ENCODE measurements around the gene FBXL17. TPM values are rescaled to one million over a fixed set of nuclear protein-coding genes. Genes with fewer than 3 reads are reported as not detected.

The FBXL17 gene
- polyA plus RNA-seq, 2 of the 4 experiments (the other 2 are of a cell fraction): 8.7 to 9.1 TPM

DNA sequence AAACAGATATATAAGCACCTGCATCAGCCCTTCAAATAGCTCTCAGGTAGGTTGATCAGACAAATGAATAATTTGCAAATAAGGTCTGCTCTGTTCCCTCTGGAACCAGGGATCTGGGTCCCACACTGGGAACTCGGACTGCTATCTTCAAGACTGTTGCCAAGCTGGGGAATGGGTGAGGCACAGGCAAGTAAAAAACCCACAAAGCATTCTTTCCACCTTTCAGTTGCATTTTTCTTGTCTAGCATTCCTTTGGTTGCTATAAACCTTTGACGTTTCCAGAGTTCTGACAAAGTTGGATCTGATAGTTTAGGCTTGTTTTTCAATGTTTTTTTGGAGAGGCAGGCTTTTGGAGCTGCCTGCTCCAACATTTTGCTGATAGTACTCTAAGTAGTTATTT is 20.1 kb downstream of the FBXL17 start:
- Histone ChIP-seq H3K9me3 (no peaks in the 10 kb centered on the region), H3K4me3 (no peak overlapping the region), H3K27ac (no peak overlapping the region), H3K4me2 (no peak overlapping the region), H3K4me1 (no peaks in the 10 kb centered on the region)
- DNase-seq (ENCODE audit: low read depth in 1 of 2, low spot score in 1 of 2): no peak
- TF ChIP-seq, protein P1, sequence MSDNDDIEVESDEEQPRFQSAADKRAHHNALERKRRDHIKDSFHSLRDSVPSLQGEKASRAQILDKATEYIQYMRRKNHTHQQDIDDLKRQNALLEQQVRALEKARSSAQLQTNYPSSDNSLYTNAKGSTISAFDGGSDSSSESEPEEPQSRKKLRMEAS (IDR thresholded peaks at IDR 0.05): no peak
- TF ChIP-seq RFX5 (IDR thresholded peaks at IDR 0.05): no peak
- TF ChIP-seq, protein P2, sequence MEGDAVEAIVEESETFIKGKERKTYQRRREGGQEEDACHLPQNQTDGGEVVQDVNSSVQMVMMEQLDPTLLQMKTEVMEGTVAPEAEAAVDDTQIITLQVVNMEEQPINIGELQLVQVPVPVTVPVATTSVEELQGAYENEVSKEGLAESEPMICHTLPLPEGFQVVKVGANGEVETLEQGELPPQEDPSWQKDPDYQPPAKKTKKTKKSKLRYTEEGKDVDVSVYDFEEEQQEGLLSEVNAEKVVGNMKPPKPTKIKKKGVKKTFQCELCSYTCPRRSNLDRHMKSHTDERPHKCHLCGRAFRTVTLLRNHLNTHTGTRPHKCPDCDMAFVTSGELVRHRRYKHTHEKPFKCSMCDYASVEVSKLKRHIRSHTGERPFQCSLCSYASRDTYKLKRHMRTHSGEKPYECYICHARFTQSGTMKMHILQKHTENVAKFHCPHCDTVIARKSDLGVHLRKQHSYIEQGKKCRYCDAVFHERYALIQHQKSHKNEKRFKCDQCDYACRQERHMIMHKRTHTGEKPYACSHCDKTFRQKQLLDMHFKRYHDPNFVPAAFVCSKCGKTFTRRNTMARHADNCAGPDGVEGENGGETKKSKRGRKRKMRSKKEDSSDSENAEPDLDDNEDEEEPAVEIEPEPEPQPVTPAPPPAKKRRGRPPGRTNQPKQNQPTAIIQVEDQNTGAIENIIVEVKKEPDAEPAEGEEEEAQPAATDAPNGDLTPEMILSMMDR (IDR thresholded peaks at IDR 0.05): no peak
- no peak for TF ChIP-seq RCOR1 (IDR thresholded peaks at IDR 0.05; ENCODE audit: low read depth, low read length)
- TF ChIP-seq, protein P3, sequence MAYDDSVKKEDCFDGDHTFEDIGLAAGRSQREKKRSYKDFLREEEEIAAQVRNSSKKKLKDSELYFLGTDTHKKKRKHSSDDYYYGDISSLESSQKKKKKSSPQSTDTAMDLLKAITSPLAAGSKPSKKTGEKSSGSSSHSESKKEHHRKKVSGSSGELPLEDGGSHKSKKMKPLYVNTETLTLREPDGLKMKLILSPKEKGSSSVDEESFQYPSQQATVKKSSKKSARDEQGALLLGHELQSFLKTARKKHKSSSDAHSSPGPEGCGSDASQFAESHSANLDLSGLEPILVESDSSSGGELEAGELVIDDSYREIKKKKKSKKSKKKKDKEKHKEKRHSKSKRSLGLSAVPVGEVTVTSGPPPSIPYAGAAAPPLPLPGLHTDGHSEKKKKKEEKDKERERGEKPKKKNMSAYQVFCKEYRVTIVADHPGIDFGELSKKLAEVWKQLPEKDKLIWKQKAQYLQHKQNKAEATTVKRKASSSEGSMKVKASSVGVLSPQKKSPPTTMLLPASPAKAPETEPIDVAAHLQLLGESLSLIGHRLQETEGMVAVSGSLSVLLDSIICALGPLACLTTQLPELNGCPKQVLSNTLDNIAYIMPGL (CRISPR knock-in tag; IDR thresholded peaks at IDR 0.05; ENCODE audit: borderline replicate concordance): no peak
- no peak for TF ChIP-seq NPAS2 (CRISPR knock-in tag; IDR thresholded peaks at IDR 0.05; ENCODE audit: borderline replicate concordance)
- no peak for TF ChIP-seq EHF (CRISPR knock-in tag; IDR thresholded peaks at IDR 0.05)
- TF ChIP-seq NFE2L2 (conservative IDR thresholded peaks at IDR 0.05; ENCODE audit: low read length): no peak
- no peak for TF ChIP-seq RNF2 (IDR thresholded peaks at IDR 0.05; ENCODE audit: borderline replicate concordance, low read depth)
- TF ChIP-seq HOXA7 (CRISPR knock-in tag; IDR thresholded peaks at IDR 0.05): no peak
- no peak for TF ChIP-seq BHLHE40 (IDR thresholded peaks at IDR 0.05; ENCODE audit: low read depth, low read length)
- no peak for TF ChIP-seq CHD2 (IDR thresholded peaks at IDR 0.05; ENCODE audit: low read length, partially characterized antibody)
- TF ChIP-seq JUN (IDR thresholded peaks at IDR 0.05): no peak
- no peak for TF ChIP-seq NR3C1 (IDR thresholded peaks at IDR 0.05)
- no peak for TF ChIP-seq ZSCAN20 (CRISPR knock-in tag; IDR thresholded peaks at IDR 0.05)
- no peak for TF ChIP-seq CBX8 (IDR thresholded peaks at IDR 0.05)
- no peak for TF ChIP-seq JUNB (IDR thresholded peaks at IDR 0.05)
- no peak for TF ChIP-seq SMC3 (IDR thresholded peaks at IDR 0.05)
- TF ChIP-seq, protein P4, sequence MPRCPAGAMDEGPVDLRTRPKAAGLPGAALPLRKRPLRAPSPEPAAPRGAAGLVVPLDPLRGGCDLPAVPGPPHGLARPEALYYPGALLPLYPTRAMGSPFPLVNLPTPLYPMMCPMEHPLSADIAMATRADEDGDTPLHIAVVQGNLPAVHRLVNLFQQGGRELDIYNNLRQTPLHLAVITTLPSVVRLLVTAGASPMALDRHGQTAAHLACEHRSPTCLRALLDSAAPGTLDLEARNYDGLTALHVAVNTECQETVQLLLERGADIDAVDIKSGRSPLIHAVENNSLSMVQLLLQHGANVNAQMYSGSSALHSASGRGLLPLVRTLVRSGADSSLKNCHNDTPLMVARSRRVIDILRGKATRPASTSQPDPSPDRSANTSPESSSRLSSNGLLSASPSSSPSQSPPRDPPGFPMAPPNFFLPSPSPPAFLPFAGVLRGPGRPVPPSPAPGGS (IDR thresholded peaks at IDR 0.05): no peak
- no peak for TF ChIP-seq TP53 (CRISPR knock-in tag; IDR thresholded peaks at IDR 0.05)
- FAIRE-seq: no peak
- POLR2A ChIA-PET: no interaction called here
- CTCF ChIA-PET: interaction anchor here (1.3 kb wide), 1 partner anchor 16 kb away, joined by 4 read pairs; no protein-coding TSS in a partner anchor
- no peak for ATAC-seq
- 89% methylated on average over 2 of the region's 2 CpGs for WGBS (ENCODE audit: missing lambda C conversion rate)

DNA sequence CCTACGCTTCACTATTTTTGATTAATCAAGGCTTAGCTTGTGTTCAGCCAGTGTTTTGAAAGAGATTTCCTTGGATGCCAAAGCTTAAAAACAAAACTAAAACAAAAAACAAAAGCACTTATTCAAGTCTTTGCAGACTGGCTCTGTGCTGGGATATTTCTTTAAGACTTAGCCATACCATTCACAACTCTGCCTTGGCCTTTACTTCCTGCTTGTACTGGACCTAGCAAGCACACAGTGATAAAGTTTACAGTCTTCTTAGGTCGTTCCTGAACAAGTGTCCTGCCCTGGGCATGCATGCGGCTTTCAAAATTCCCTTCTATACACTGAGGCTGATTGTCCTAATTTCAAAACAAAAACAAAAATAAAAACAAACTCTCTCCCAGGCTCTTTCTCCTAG is 20.7 kb downstream of the FBXL17 start:
- ChIA-PET POLR2A (no interaction called here), CTCF (interaction anchor here (0.6 to 1.3 kb wide), 2 partner anchors 16 to 71 kb away, joined by 3 to 4 read pairs; no protein-coding TSS in a partner anchor)
- FAIRE-seq (no peak), DNase-seq (ENCODE audit: low read depth in 1 of 2, low spot score in 1 of 2) (no peak), ATAC-seq (no peak)
- H3K27ac ChIP-seq: no peak overlapping the region
- H3K4me3 ChIP-seq: no peak overlapping the region
- WGBS (ENCODE audit: missing lambda C conversion rate): 72% methylated on average over 3 of the region's 3 CpGs
- no peak for TF ChIP-seq PHF8 (IDR thresholded peaks at IDR 0.05; ENCODE audit: borderline replicate concordance, low read depth)
- TF ChIP-seq HOXB5 (CRISPR knock-in tag; IDR thresholded peaks at IDR 0.05): no peak
- no peak for TF ChIP-seq JUNB (IDR thresholded peaks at IDR 0.05)
- TF ChIP-seq SREBF2 (IDR thresholded peaks at IDR 0.05): no peak
- TF ChIP-seq EHMT2 (IDR thresholded peaks at IDR 0.05; ENCODE audit: low read depth): no peak
- no peak overlapping the region for H3K4me2 ChIP-seq
- no peaks in the 10 kb centered on the region for H3K4me1 ChIP-seq
- no peaks in the 10 kb centered on the region for H3K9me3 ChIP-seq

All from A549 (cell line).